Measurements from ENCODE around the gene SYNGR1. TPM values are rescaled to one million over a fixed set of nuclear protein-coding genes. Genes with fewer than 3 reads are reported as not detected.

SYNGR1 gene
- total RNA-seq, 1 donor from 2014 or later: 2.2 TPM

DNA sequence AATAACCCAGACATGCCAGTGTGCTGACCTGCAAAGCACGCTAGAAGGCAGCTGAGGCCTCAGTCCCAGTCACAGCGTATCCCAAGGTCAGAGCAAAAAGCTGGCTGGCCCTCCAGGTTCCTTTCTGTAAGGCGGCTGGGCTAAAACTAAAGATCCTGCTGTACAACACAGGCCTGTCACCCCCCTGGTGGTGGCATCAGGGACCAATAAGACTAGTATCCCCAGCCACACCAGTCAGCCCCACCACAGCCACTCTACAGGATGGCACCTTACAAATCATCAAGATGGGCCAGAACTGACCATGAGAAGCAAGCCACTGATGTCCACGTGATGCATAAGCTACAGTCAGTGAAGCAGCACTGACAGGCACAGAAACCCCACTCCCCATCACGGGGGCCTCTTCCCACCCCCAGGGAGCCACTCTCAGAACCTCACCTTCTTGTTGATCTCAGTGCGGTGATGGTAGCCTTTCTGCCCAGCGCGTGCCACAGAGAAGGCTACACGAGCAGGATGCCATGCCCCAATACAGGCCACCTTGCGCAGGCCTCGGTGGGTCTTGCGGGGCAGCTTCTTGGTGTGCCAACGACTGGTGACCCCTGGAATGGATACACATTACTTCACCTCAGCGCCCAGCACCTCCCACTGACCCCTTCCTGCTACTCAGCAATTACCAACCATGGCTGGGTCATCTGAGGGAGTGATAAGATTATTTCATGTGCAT is 35.4 kb upstream of the SYNGR1 start:
- Histone ChIP-seq H3K27ac (no peak overlapping the region), H3K4me3 (no peak overlapping the region), H3K27me3 (no peaks in the 10 kb centered on the region), H3K4me1 (peaks cover 11 to 35% of the 10 kb centered on the region in 2 donors), H3K36me3 (peaks cover 63 to 64% of the 10 kb centered on the region in 2 donors), H3K9me3 (no peaks in the 10 kb centered on the region)
- intact Hi-C loops (cut with DNase I): loop anchor here (10.0 kb wide), 2 partner anchors 390 to 530 kb away; no protein-coding TSS in a partner anchor
- TF ChIP-seq, protein P1, sequence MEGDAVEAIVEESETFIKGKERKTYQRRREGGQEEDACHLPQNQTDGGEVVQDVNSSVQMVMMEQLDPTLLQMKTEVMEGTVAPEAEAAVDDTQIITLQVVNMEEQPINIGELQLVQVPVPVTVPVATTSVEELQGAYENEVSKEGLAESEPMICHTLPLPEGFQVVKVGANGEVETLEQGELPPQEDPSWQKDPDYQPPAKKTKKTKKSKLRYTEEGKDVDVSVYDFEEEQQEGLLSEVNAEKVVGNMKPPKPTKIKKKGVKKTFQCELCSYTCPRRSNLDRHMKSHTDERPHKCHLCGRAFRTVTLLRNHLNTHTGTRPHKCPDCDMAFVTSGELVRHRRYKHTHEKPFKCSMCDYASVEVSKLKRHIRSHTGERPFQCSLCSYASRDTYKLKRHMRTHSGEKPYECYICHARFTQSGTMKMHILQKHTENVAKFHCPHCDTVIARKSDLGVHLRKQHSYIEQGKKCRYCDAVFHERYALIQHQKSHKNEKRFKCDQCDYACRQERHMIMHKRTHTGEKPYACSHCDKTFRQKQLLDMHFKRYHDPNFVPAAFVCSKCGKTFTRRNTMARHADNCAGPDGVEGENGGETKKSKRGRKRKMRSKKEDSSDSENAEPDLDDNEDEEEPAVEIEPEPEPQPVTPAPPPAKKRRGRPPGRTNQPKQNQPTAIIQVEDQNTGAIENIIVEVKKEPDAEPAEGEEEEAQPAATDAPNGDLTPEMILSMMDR (IDR thresholded peaks at IDR 0.05): no peak
- no peak for DNase-seq (ENCODE audit: low spot score in 2 of 2)

DNA sequence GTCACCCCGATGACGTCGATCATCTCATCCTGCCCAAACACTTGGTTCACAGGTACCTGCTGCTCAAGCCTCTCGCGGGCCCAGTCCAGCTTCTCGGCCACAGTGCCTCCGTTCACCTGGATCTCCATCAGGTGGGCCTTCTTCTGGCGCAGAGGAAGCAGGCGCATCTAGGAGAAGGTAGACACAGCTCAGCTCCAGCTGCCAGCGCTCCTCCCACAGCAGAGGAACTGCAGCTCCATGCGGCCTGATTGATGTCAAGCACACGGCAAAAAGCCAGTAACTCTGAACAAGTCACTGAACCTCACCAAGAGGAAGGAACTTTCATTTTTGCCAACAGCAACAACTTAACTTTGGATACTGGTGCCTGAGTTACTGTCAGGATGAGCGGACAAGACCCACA is 34.4 kb upstream of the SYNGR1 start:
- H3K9me3 ChIP-seq: no peaks in the 10 kb centered on the region
- H3K4me3 ChIP-seq: no peak overlapping the region
- TF ChIP-seq, protein P1 (IDR thresholded peaks at IDR 0.05): no peak
- intact Hi-C loops (cut with DNase I): loop anchor here (5.0 to 10.0 kb wide), 5 partner anchors 82 to 531 kb away; partner anchors contain the start of genes ATF4, CBX6 and TAB1
- no peak overlapping the region for H3K27ac ChIP-seq
- H3K27me3 ChIP-seq: no peaks in the 10 kb centered on the region
- peaks cover 63 to 64% of the 10 kb centered on the region in 2 donors for H3K36me3 ChIP-seq
- peaks cover 11 to 34% of the 10 kb centered on the region in 2 donors for H3K4me1 ChIP-seq
- DNase-seq (ENCODE audit: low spot score in 2 of 2): no peak

DNA sequence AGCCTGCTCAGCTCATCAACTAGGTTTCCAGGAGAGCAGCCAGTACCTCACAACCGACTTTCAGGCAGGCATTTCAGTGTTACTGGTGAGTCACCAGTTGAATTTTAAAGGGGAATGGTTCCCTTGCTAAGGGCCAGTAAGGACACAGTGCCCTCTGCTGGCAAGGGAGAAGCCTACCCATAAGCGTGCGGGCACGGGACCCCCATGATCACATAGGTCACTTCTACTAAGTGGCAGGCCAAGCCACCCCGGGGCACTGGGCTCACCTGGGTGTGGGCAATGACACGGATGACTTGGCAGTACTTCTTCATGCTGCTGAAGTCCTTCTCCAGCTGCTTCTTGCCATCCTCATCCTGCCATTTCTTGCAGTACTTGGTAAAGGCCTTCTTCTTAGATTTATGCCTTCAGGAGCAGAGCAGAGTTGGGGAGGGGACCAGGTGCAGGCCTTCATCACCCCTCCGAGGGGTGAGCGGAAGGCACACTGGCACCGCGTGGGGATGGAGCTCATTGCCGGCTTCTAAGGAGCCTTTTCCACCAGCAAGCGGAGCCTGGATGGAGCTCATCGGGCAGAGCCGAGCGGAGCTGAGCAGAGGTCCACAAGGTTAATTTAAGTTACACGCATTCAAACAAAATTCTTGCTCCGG is 33.2 kb upstream of the SYNGR1 start:
- H3K27me3 ChIP-seq: no peaks in the 10 kb centered on the region
- peaks cover 62 to 63% of the 10 kb centered on the region in 2 donors for H3K36me3 ChIP-seq
- peak in 1 of 2 donors; percentile 90 for DNase-seq (ENCODE audit: low spot score in 2 of 2)
- TF ChIP-seq, protein P1 (IDR thresholded peaks at IDR 0.05): peak; percentile 83 to 94 (median 87)
- H3K9me3 ChIP-seq: no peaks in the 10 kb centered on the region
- H3K27ac ChIP-seq: peak overlapping the region; percentile 8 to 96
- intact Hi-C loops (cut with DNase I): loop anchor here (1.0 to 10.0 kb wide), 6 partner anchors 81 to 532 kb away; partner anchors contain the start of genes ATF4, CBX6 and TAB1
- peak overlapping the region in 1 of 2 donors; percentile 35 for H3K4me3 ChIP-seq
- peaks cover 11 to 34% of the 10 kb centered on the region in 2 donors for H3K4me1 ChIP-seq

DNA sequence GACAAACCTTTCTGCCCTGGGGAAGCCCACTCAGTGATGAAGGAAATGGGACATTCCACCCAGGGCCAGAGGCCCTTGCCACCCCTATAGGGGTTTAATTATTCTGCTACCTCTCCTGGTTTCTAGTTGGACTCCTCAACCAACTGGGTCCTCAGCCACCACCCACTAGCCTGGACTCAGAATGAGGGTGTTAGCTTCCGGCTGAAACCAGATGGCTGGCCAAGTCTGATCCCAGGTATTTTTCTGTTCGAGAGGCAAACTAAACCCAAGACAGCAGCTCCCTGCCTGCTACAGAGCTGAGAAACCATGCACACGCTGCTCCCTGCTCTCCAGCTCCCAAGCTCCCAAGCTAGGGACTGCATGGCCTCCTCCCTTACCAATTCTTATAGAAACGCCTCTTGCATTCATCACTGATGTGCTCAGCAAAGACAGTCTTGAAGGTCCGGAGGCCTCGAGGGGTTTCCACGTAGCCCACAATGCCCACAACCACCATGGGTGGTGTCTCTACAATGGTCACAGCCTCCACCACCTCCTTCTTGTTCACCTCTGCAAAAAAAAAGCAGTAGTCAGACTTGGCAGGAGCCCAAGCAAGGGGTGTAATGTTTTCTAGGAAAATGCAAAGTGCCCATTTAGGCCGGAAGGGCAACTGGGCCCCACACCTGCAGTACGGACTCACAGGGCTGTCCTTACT is 32.6 kb upstream of the SYNGR1 start:
- peak overlapping the region; percentile 8 to 96 for H3K27ac ChIP-seq

More for the DNA sequence above, 32.6 kb upstream of the SYNGR1 start:
- intact Hi-C loops (cut with DNase I): loop anchor here (5.0 to 10.0 kb wide), 5 partner anchors 80 to 532 kb away; partner anchors contain the start of genes ATF4, CBX6 and TAB1
- Histone ChIP-seq H3K4me3 (peak overlapping the region in 1 of 2 donors; percentile 83), H3K9me3 (no peaks in the 10 kb centered on the region), H3K36me3 (peaks cover 56% of the 10 kb centered on the region in 2 donors), H3K27me3 (no peaks in the 10 kb centered on the region), H3K4me1 (peaks cover 11 to 34% of the 10 kb centered on the region in 2 donors)
- DNase-seq (ENCODE audit: low spot score in 2 of 2): no peak
- TF ChIP-seq, protein P1 (IDR thresholded peaks at IDR 0.05): no peak

Data from ascending aorta (tissue), 2 donors.